ENCODE results near the gene ZNF282. TPM values are rescaled to one million over a fixed set of nuclear protein-coding genes. Genes with fewer than 3 reads are reported as not detected.

The ZNF282 gene
- total RNA-seq, 1 experiment from 2014 or later = 39.0 TPM

DNA sequence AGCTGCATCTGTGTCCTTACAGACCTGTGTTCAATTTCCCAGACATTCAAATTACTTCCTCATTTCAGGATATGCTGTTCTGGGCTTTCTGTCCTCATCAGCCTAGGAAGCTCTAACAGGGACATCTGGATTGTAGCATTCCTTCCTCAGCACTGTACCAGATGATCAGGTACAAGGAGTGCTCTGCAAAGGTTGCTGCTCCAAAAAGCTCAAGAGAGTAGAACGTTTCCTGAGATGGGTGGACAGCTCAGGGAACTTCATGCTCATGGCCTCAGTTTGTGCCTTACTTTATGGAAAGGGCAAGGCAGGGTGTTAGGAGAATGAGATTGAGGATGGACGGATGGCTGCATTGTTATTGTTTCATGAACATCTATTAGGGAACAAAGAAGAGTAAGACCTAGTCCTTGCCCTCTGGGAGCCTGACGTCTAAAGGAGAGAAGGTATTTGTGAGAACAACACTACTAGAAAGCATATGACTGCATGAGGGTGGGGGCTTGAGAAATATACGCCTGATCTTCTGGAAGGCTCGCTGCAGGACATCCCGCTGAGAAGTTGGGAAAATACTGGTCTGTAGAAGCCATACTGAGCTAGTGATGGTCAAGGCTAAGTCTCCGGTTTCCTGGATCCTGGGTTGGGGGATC lies 33.6 kb downstream of the ZNF282 start:
- no peak overlapping the region for H3K27ac Mint-ChIP-seq

More for the DNA sequence above, 33.6 kb downstream of the ZNF282 start:
- Histone ChIP-seq H3K9ac (ENCODE audit: extremely low read depth, insufficient read length, low read length) (no peak overlapping the region), H2BK5ac (ENCODE audit: insufficient read length, low read length) (no peak overlapping the region), H3K56ac (ENCODE audit: insufficient read length, low read depth, low read length) (no peak overlapping the region), H3K4me1 (ENCODE audit: insufficient read depth, low read length) (no peaks in the 10 kb centered on the region), H3K4ac (ENCODE audit: low read depth, low read length) (no peak overlapping the region), H2BK120ac (ENCODE audit: low read depth, low read length, poor library complexity, severe bottlenecking) (no peak overlapping the region), H3K27me3 (ENCODE audit: insufficient read depth, low read length) (no peaks in the 10 kb centered on the region), H3K27ac (ENCODE audit: insufficient read length, low read depth, low read length) (no peak overlapping the region), H2AFZ (ENCODE audit: low read length) (no peak overlapping the region), H2BK15ac (ENCODE audit: low read depth, low read length) (no peak overlapping the region), H3K79me2 (ENCODE audit: insufficient read depth, low read length) (no peaks in the 10 kb centered on the region), H4K8ac (replicated peaks; ENCODE audit: insufficient read length, low read depth, low read length) (no peak overlapping the region), H3K23ac (ENCODE audit: insufficient read length, low read depth, low read length) (no peak overlapping the region), H3K14ac (ENCODE audit: insufficient read depth, low read length) (no peak overlapping the region), H4K20me1 (ENCODE audit: control insufficient read depth, insufficient read depth, insufficient read length) (no peaks in the 10 kb centered on the region), H3K4me2 (ENCODE audit: insufficient read depth, insufficient read length, low read length) (no peak overlapping the region), H3K9me3 (ENCODE audit: control insufficient read depth, low read depth, low read length) (no peaks in the 10 kb centered on the region), H4K5ac (ENCODE audit: insufficient read length, low read depth, low read length) (no peak overlapping the region), H3K79me1 (ENCODE audit: insufficient read depth, low read depth, low read length, poor library complexity, severe bottlenecking) (no peaks in the 10 kb centered on the region), H3T11ph (ENCODE audit: low read length) (no peak overlapping the region), H2BK20ac (ENCODE audit: low read depth, low read length, poor library complexity, severe bottlenecking) (no peak overlapping the region), H2BK12ac (ENCODE audit: insufficient read length, low read depth, low read length) (no peak overlapping the region), H3K23me2 (ENCODE audit: insufficient read length, low read depth, low read length, poor library complexity, severe bottlenecking) (no peaks in the 10 kb centered on the region), H3K18ac (ENCODE audit: insufficient read length, low read depth, low read length) (no peak overlapping the region), H2AK5ac (ENCODE audit: insufficient read length, low read length) (no peak overlapping the region), H4K91ac (ENCODE audit: insufficient read length, low read depth, low read length) (no peak overlapping the region)
- Mint-ChIP-seq H3K36me3 (ENCODE audit: insufficient read depth in 1 of 3, low read depth in 3 of 3) (peaks cover 1 to 17% (median 14%) of the 10 kb centered on the region in 3 experiments; a peak in 5 of 7 replicates), H3K4me3 (no peak overlapping the region), H3K4me1 (no peaks in the 10 kb centered on the region), H3K27me3 (ENCODE audit: low read depth) (peaks cover 18% of the 10 kb centered on the region), H3K9me3 (no peaks in the 10 kb centered on the region)
- DNase-seq = no peak
- TF ChIP-seq, protein P1, sequence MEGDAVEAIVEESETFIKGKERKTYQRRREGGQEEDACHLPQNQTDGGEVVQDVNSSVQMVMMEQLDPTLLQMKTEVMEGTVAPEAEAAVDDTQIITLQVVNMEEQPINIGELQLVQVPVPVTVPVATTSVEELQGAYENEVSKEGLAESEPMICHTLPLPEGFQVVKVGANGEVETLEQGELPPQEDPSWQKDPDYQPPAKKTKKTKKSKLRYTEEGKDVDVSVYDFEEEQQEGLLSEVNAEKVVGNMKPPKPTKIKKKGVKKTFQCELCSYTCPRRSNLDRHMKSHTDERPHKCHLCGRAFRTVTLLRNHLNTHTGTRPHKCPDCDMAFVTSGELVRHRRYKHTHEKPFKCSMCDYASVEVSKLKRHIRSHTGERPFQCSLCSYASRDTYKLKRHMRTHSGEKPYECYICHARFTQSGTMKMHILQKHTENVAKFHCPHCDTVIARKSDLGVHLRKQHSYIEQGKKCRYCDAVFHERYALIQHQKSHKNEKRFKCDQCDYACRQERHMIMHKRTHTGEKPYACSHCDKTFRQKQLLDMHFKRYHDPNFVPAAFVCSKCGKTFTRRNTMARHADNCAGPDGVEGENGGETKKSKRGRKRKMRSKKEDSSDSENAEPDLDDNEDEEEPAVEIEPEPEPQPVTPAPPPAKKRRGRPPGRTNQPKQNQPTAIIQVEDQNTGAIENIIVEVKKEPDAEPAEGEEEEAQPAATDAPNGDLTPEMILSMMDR (conservative IDR thresholded peaks at IDR 0.05) = no peak
- WGBS (ENCODE audit: extremely low coverage, insufficient read length, low lambda C conversion rate) = no CpG with 5 or more reads among the region's 7 CpGs

Data from H9 (cell line).